Right renal pelvis (tissue), 4 donors: ENCODE measurements around the gene CTNS. TPM values are rescaled to one million over a fixed set of nuclear protein-coding genes. Genes with fewer than 3 reads are reported as not detected.

ENCODE experiments used
- DNase-seq, 4 donors: peaks; one replicate each; pipeline ENCODE4 v3.0.0-alpha.2; 2013; ENCODE audit warnings: low read depth in 4 of 4, low spot score in 3 of 4, missing footprints in 1 of 4
- polyA plus RNA-seq, 4 donors: library from polyadenylated mRNA; unstranded; fragments of 120-200 nt; gene quantifications; one replicate each; pipeline ENCODE4 v1.2.1, GENCODE V29; 2013; ENCODE audit not compliant: insufficient read length in 4 of 4

CTNS gene
- polyA plus RNA-seq, 4 donors = 21.6 to 24.9 (median 22.3) TPM

GRCh38 chr17:3708366-3708765, 71.8 kb downstream of the CTNS start:
- DNase-seq = no peak

- DNase-seq = no peak
Measured at GRCh38 chr17:3710951-3711383, 74.4 kb downstream of the CTNS start.

Other genes starting within 250 kb of the CTNS start
- gene OR1E1, start 238.3 kb upstream of the CTNS start, polyA plus RNA-seq = under 1 TPM in 1 of 4 donors, not detected in 3; 0.04 TPM
- gene OR3A3, start 225.4 kb upstream of the CTNS start, polyA plus RNA-seq = under 1 TPM in 2 of 4 donors, not detected in 2; 0.04 to 0.06 TPM
- under 1 TPM in 1 of 4 donors, not detected in 3; 0.06 TPM for gene OR1E2, start 202.9 kb upstream of the CTNS start, polyA plus RNA-seq
- gene SPATA22, start 164.9 kb upstream of the CTNS start, polyA plus RNA-seq = 1 to 10 TPM in 1 of 4 donors, under 1 TPM in 3; 0.46 to 1.1 (median 0.67) TPM
- gene ASPA, start 160.8 kb upstream of the CTNS start, polyA plus RNA-seq = 10 to 100 TPM; 24.8 to 34.0 (median 29.0) TPM
- gene TRPV3, start 78.9 kb upstream of the CTNS start, polyA plus RNA-seq = 1 to 10 TPM in 3 of 4 donors, under 1 TPM in 1; 0.61 to 1.1 (median 1.0) TPM
- 10 to 100 TPM in 1 of 4 donors, 1 to 10 TPM in 3; 6.5 to 10.3 (median 8.5) TPM for gene TRPV1, start 27.3 kb upstream of the CTNS start, polyA plus RNA-seq
- gene SHPK, start 510 bp upstream of the CTNS start, polyA plus RNA-seq = 10 to 100 TPM; 13.2 to 19.0 (median 15.2) TPM
- 100 to 1,000 TPM in 2 of 4 donors, 10 to 100 TPM in 2; 97.5 to 110 (median 104) TPM for gene TAX1BP3, start 31.8 kb downstream of the CTNS start, polyA plus RNA-seq
- 10 to 100 TPM; 30.2 to 38.4 (median 31.1) TPM for gene EMC6, start 32.1 kb downstream of the CTNS start, polyA plus RNA-seq
- 1 to 10 TPM; 1.3 to 1.7 (median 1.4) TPM for gene P2RX5, start 59.4 kb downstream of the CTNS start, polyA plus RNA-seq
- 1 to 10 TPM; 2.9 to 3.9 (median 3.4) TPM for gene HASPIN, start 87.1 kb downstream of the CTNS start, polyA plus RNA-seq
- gene ITGAE, start 164.4 kb downstream of the CTNS start, polyA plus RNA-seq = 10 to 100 TPM; 33.5 to 40.4 (median 39.3) TPM
- 10 to 100 TPM; 69.0 to 91.3 (median 79.4) TPM for gene NCBP3, start 209.5 kb downstream of the CTNS start, polyA plus RNA-seq